ENCODE measurements around the gene ADAM30.

Gene ADAM30

DNA sequence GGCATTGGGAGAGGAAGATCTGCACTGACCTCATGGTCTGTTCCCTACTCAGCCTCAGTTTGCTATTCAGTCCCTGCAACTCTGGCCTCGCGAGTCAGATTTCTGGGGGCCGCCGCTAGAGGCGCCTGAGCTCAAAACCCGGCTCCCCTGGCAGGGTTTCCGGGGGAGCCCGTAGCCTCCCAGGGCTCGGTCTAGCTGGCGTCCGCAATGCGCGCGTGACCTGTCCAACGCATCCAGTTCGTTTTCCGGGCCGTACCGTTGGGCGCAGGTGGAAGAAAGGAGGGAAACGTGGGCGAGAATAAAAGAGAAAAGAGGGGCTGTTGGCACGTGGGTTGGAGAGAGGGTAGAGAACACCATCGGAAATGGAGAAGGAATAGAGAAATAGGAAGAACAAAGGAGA is at the start of gene ADAM30:
Gene ADAM30 (minus strand): TSS at position 213 of the 400 bp plus-strand sequence. CDS start 179 bp downstream, at position 34.
- TF ChIP-seq, protein P1, sequence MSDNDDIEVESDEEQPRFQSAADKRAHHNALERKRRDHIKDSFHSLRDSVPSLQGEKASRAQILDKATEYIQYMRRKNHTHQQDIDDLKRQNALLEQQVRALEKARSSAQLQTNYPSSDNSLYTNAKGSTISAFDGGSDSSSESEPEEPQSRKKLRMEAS (IDR thresholded peaks at IDR 0.05; ENCODE audit: low read depth, low read length): no peak
- TF ChIP-seq, protein P2, sequence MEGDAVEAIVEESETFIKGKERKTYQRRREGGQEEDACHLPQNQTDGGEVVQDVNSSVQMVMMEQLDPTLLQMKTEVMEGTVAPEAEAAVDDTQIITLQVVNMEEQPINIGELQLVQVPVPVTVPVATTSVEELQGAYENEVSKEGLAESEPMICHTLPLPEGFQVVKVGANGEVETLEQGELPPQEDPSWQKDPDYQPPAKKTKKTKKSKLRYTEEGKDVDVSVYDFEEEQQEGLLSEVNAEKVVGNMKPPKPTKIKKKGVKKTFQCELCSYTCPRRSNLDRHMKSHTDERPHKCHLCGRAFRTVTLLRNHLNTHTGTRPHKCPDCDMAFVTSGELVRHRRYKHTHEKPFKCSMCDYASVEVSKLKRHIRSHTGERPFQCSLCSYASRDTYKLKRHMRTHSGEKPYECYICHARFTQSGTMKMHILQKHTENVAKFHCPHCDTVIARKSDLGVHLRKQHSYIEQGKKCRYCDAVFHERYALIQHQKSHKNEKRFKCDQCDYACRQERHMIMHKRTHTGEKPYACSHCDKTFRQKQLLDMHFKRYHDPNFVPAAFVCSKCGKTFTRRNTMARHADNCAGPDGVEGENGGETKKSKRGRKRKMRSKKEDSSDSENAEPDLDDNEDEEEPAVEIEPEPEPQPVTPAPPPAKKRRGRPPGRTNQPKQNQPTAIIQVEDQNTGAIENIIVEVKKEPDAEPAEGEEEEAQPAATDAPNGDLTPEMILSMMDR (IDR thresholded peaks at IDR 0.05; ENCODE audit: low read depth, low read length): no peak
- TF ChIP-seq MYC (IDR thresholded peaks at IDR 0.05; ENCODE audit: low read depth, low read length) (no peak), POLR2A (IDR thresholded peaks at IDR 0.05; ENCODE audit: extremely low read depth, insufficient read length) (no peak)
- DNase-seq (ENCODE audit: low read depth): no peak
- H3K4me3 ChIP-seq (ENCODE audit: low read depth, low read length): no peak within 1 kb of the TSS

DNA sequence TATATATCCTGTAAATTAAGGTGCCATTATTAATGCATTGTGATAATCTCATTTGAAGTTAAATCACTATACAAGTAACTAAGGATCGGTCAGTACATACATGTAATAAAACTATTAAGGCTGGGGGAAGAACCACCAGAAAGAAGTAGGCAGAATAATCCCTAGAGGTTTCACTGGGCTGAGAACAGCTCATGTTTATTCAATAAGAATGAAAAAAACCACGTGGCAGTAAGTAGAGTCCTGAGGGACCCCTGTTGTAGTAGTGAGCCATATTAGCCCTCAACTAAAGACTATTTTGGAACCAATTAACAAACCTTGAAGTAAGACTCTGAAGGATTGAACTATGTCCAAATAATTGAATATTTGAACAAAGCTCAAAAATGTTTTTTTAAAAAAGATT is 46.9 kb upstream of the ADAM30 start:
- no peak for DNase-seq (ENCODE audit: low read depth)
- TF ChIP-seq POLR2A (IDR thresholded peaks at IDR 0.05; ENCODE audit: extremely low read depth, insufficient read length): no peak
- H3K4me3 ChIP-seq (ENCODE audit: low read depth, low read length): no peak overlapping the region

DNA sequence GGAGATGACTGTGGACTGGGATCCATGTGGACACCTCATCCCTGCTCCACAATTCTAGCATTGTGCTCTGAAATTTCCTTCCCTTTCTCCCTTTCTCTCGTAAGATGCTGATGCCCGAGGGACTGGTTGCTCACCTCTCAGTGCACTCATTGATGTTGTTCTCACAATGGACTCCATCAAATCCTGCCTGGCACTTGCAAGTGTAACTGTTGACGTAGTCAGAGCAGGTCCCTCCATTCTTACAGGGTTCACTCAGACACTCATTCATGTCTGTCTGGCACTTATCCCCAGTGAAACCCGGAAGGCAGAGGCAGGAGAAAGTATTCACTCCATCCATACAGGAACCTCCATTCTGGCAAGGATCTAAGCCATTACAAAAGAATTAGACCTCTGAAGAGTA is 45.1 kb upstream of the ADAM30 start:
- DNase-seq (ENCODE audit: low read depth): no peak
- no peak overlapping the region for H3K4me3 ChIP-seq (ENCODE audit: low read depth, low read length)
- TF ChIP-seq, protein P1 (IDR thresholded peaks at IDR 0.05; ENCODE audit: low read depth, low read length): no peak
- TF ChIP-seq POLR2A (IDR thresholded peaks at IDR 0.05; ENCODE audit: extremely low read depth, insufficient read length): no peak
- no peak for TF ChIP-seq MYC (IDR thresholded peaks at IDR 0.05; ENCODE audit: low read depth, low read length)
- TF ChIP-seq, protein P2 (IDR thresholded peaks at IDR 0.05; ENCODE audit: low read depth, low read length): no peak

DNA sequence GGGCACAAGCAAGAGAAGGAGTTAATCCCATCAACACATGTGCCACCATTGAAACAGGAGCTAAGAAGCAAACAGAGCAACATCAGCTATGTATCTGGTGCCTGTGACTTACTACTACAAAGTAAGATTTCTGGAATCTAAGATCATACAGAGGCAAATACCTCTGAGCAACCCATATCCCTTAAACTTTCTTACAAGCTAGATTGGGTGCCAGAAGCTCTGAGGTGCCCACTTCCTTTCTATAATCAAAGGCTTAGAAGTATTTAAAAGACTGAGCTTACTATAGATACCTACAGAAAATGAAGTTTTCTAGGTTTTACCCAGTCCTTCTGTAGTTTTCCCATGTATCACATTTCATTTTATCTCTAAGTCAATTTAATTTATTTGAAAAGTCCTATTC is 44.4 kb upstream of the ADAM30 start:
- TF ChIP-seq MYC (IDR thresholded peaks at IDR 0.05; ENCODE audit: low read depth, low read length) (no peak), POLR2A (IDR thresholded peaks at IDR 0.05; ENCODE audit: extremely low read depth, insufficient read length) (no peak)
- TF ChIP-seq, protein P1 (IDR thresholded peaks at IDR 0.05; ENCODE audit: low read depth, low read length): no peak
- TF ChIP-seq, protein P2 (IDR thresholded peaks at IDR 0.05; ENCODE audit: low read depth, low read length): no peak
- no peak overlapping the region for H3K4me3 ChIP-seq (ENCODE audit: low read depth, low read length)
- DNase-seq (ENCODE audit: low read depth): no peak

DNA sequence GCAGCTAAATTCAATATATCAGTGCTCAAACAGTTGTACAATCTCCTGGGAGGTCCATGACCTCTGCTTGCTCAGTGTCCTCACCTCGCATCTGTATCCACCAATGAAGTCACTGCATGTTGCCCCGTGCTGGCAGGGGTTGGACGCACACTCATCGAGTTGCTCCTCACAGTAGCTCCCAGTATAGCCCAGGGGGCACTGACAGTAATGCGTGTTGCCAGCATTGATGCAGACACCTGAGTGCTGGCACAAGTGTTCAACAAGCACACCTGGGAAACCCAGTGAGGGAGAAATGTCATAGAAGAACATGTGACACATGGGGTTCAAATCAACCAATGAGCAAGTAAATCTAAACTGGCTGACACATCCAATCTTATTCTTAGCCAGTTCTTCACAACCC is 40.9 kb upstream of the ADAM30 start:
- H3K4me3 ChIP-seq (ENCODE audit: low read depth, low read length): no peak overlapping the region
- no peak for DNase-seq (ENCODE audit: low read depth)
- TF ChIP-seq, protein P2 (IDR thresholded peaks at IDR 0.05; ENCODE audit: low read depth, low read length): no peak
- no peak for TF ChIP-seq POLR2A (IDR thresholded peaks at IDR 0.05; ENCODE audit: extremely low read depth, insufficient read length)
- TF ChIP-seq MYC (IDR thresholded peaks at IDR 0.05; ENCODE audit: low read depth, low read length): no peak
- TF ChIP-seq, protein P1 (IDR thresholded peaks at IDR 0.05; ENCODE audit: low read depth, low read length): no peak

DNA sequence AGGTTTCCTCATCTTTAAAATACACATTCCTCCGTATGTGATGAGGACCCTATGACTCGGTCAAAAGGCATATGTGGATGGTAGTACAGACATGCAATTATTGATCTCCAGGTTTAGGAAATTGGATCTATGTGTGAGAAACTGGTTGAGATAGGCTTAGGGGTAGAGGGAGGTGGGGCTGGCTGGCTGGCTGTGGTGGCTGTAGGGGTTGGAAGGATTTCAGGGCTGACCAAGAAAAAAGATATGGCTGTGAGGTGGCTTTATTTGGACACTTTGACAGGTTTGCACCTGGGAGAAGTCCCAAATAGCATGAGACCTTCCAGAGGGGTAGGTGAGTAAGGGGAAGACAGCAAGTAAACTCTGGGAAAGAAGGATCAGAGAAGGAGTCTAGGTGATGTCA is 39.6 kb upstream of the ADAM30 start:
- DNase-seq (ENCODE audit: low read depth): no peak
- TF ChIP-seq MYC (IDR thresholded peaks at IDR 0.05; ENCODE audit: low read depth, low read length) (no peak), POLR2A (IDR thresholded peaks at IDR 0.05; ENCODE audit: extremely low read depth, insufficient read length) (no peak)
- TF ChIP-seq, protein P1 (IDR thresholded peaks at IDR 0.05; ENCODE audit: low read depth, low read length): no peak
- TF ChIP-seq, protein P2 (IDR thresholded peaks at IDR 0.05; ENCODE audit: low read depth, low read length): no peak
- no peak overlapping the region for H3K4me3 ChIP-seq (ENCODE audit: low read depth, low read length)

All from NB4 (cell line).